H9 (cell line): ENCODE data around the gene RPL22. TPM values are rescaled to one million over a fixed set of nuclear protein-coding genes. Genes with fewer than 3 reads are reported as not detected.

Experiments
- DNase-seq: peaks from one replicate; pipeline ENCODE4 v3.0.0-alpha.2; 2017
- H2AFZ ChIP-seq: one replicate; pipeline ENCODE4 v1.6.1; 2013; ENCODE audit warnings: mild to moderate bottlenecking, low read length, control low read depth, moderate library complexity
- H2AK5ac ChIP-seq: 2 replicates; pipeline ENCODE4 v1.6.1; 2013; ENCODE audit warnings: low read length, control low read depth, mixed read lengths; ENCODE audit not compliant: insufficient read length
- H2BK120ac ChIP-seq: one replicate; pipeline ENCODE4 v1.6.1; 2013; ENCODE audit warnings: low read depth, mild to moderate bottlenecking, low read length, control low read depth, inconsistent platforms; ENCODE audit not compliant: poor library complexity, severe bottlenecking
- H2BK12ac ChIP-seq: 2 replicates; pipeline ENCODE4 v1.6.1; 2013; ENCODE audit warnings: low read length, control low read depth, mixed read lengths, low read depth; ENCODE audit not compliant: insufficient read length
- H2BK15ac ChIP-seq: 2 replicates; pipeline ENCODE4 v1.6.1; 2013; ENCODE audit warnings: low read depth, low read length, control low read depth
- H2BK20ac ChIP-seq: one replicate; pipeline ENCODE4 v1.6.1; 2013; ENCODE audit warnings: low read depth, mild to moderate bottlenecking, low read length, control low read depth, inconsistent platforms; ENCODE audit not compliant: poor library complexity, severe bottlenecking
- H2BK5ac ChIP-seq: 2 replicates; pipeline ENCODE4 v1.6.1; 2013; ENCODE audit warnings: low read length, control low read depth, mixed read lengths; ENCODE audit not compliant: insufficient read length
- H3K14ac ChIP-seq: 2 replicates; pipeline ENCODE4 v1.6.1; 2013; ENCODE audit warnings: low read length, control low read depth; ENCODE audit not compliant: insufficient read depth
- H3K18ac ChIP-seq: 2 replicates; pipeline ENCODE4 v1.6.1; 2013; ENCODE audit warnings: low read depth, mild to moderate bottlenecking, mixed read lengths, low read length, control low read depth; ENCODE audit not compliant: insufficient read length
- H3K23ac ChIP-seq: 2 replicates; pipeline ENCODE4 v1.6.1; 2013; ENCODE audit warnings: low read length, control low read depth, mixed read lengths, low read depth; ENCODE audit not compliant: insufficient read length
- H3K23me2 ChIP-seq: 2 replicates; pipeline ENCODE4 v1.6.1; 2013; ENCODE audit warnings: low read depth, mild to moderate bottlenecking, mixed read lengths, low read length, control low read depth; ENCODE audit not compliant: insufficient read length, poor library complexity, severe bottlenecking
- H3K27ac ChIP-seq: 2 replicates; pipeline ENCODE4 v1.5.1; 2013; ENCODE audit warnings: low read length, control low read depth, mixed read lengths, low read depth; ENCODE audit not compliant: insufficient read length
- H3K27me3 ChIP-seq: 2 replicates; pipeline ENCODE4 v1.6.1; 2013; ENCODE audit warnings: low read length, control low read depth, inconsistent platforms; ENCODE audit not compliant: insufficient read depth
- H3K4ac ChIP-seq: 2 replicates; pipeline ENCODE4 v1.6.1; 2013; ENCODE audit warnings: low read depth, mild to moderate bottlenecking, control low read depth, inconsistent platforms, low read length, moderate library complexity
- H3K4me1 ChIP-seq: 2 replicates; pipeline ENCODE4 v1.6.1; 2013; ENCODE audit warnings: low read length, control low read depth, inconsistent platforms; ENCODE audit not compliant: insufficient read depth
- H3K4me2 ChIP-seq: 2 replicates; pipeline ENCODE4 v1.6.1; 2013; ENCODE audit warnings: low read length, control low read depth, mixed read lengths; ENCODE audit not compliant: insufficient read length, insufficient read depth
- H3K56ac ChIP-seq: 2 replicates; pipeline ENCODE4 v1.6.1; 2013; ENCODE audit warnings: low read depth, mild to moderate bottlenecking, mixed read lengths, low read length, control low read depth; ENCODE audit not compliant: insufficient read length
- H3K79me1 ChIP-seq: 2 replicates; pipeline ENCODE4 v1.6.1; 2013; ENCODE audit warnings: low read depth, mild to moderate bottlenecking, moderate library complexity, low read length, control low read depth, inconsistent platforms; ENCODE audit not compliant: insufficient read depth, poor library complexity, severe bottlenecking
- H3K79me2 ChIP-seq: 2 replicates; pipeline ENCODE4 v1.6.1; 2013; ENCODE audit warnings: low read length, control low read depth, inconsistent platforms; ENCODE audit not compliant: insufficient read depth
- H3K9ac ChIP-seq: 2 replicates; pipeline ENCODE4 v1.6.1; 2013; ENCODE audit warnings: low read length, control low read depth, mixed read lengths; ENCODE audit not compliant: insufficient read length; ENCODE audit errors: extremely low read depth
- H3K9me3 ChIP-seq: one replicate; pipeline ENCODE4 v1.6.1; 2013; ENCODE audit warnings: low read depth, low read length, inconsistent platforms; ENCODE audit not compliant: control insufficient read depth
- H3T11ph ChIP-seq: one replicate; pipeline ENCODE4 v1.6.1; 2013; ENCODE audit warnings: mild to moderate bottlenecking, low read length, control low read depth, inconsistent platforms
- H4K20me1 ChIP-seq: one replicate; pipeline ENCODE4 v1.6.1; 2013; ENCODE audit not compliant: control insufficient read depth, insufficient read length, insufficient read depth
- H4K5ac ChIP-seq: 2 replicates; pipeline ENCODE4 v1.6.1; 2013; ENCODE audit warnings: low read depth, mild to moderate bottlenecking, mixed read lengths, low read length, control low read depth; ENCODE audit not compliant: insufficient read length
- H4K8ac ChIP-seq: replicated peaks from 2 replicates; pipeline ENCODE4 v1.6.1; 2013; ENCODE audit warnings: low read length, control low read depth, mixed read lengths, low read depth; ENCODE audit not compliant: insufficient read length
- H4K91ac ChIP-seq: 2 replicates; pipeline ENCODE4 v1.6.1; 2013; ENCODE audit warnings: low read depth, mild to moderate bottlenecking, moderate library complexity, mixed read lengths, low read length, control low read depth; ENCODE audit not compliant: insufficient read length
- H3K27ac Mint-ChIP-seq, 3 experiments: 2 replicates in 2 of 3; 3 replicates in 1 of 3; pipeline ENCODE4 v1.8.0; 2020 to 2021; ENCODE audit warnings: mixed read lengths in 3 of 3, mild to moderate bottlenecking in 1 of 3, moderate library complexity in 1 of 3
- H3K27me3 Mint-ChIP-seq: 2 replicates; pipeline ENCODE4 v1.8.0; 2021; ENCODE audit warnings: low read depth, mild to moderate bottlenecking, moderate library complexity, mixed read lengths
- H3K36me3 Mint-ChIP-seq, 3 experiments: 2 replicates in 2 of 3; 3 replicates in 1 of 3; pipeline ENCODE4 v1.8.0; 2020 to 2021; ENCODE audit warnings: low read depth in 3 of 3, mixed read lengths in 3 of 3; ENCODE audit not compliant: insufficient read depth in 1 of 3
- H3K4me1 Mint-ChIP-seq, 2 experiments: 2 replicates each; pipeline ENCODE4 v1.8.0; 2020; ENCODE audit warnings: mixed read lengths in 2 of 2
- H3K4me3 Mint-ChIP-seq, 2 experiments: 2 replicates in 1 of 2; 3 replicates in 1 of 2; pipeline ENCODE4 v1.8.0; 2020 to 2021; ENCODE audit warnings: mild to moderate bottlenecking in 2 of 2, mixed read lengths in 2 of 2, moderate library complexity in 1 of 2
- H3K9me3 Mint-ChIP-seq, 2 experiments: 2 replicates in 1 of 2; 3 replicates in 1 of 2; pipeline ENCODE4 v1.8.0; 2020; ENCODE audit warnings: mild to moderate bottlenecking in 2 of 2, mixed read lengths in 2 of 2, moderate library complexity in 1 of 2
- CTCF ChIP-seq: fragments of 200-600 bp; sonication (generic); conservative IDR thresholded peaks from 3 replicates; pipeline ENCODE4 v1.8.0; 2021; ENCODE audit warnings: antibody characterized with exemption, mild to moderate bottlenecking
- WGBS: extraction: QIAGEN DNeasy Blood & Tissue Kit; methylation state at CpG from one replicate; pipeline ENCODE4 v1.1.7; 2013; ENCODE audit warnings: missing lambda C conversion rate, low lambda C conversion rate, mixed read lengths; ENCODE audit not compliant: insufficient read length; ENCODE audit errors: extremely low coverage; 5-methylcytosine and 5-hydroxymethylcytosine counted together
- total RNA-seq: library from RNA; stranded (reverse); gene quantifications from 2 replicates; pipeline ENCODE4 v1.2.1, GENCODE V29; 2021

The RPL22 gene
- total RNA-seq, 1 experiment from 2014 or later: 582 TPM

DNA sequence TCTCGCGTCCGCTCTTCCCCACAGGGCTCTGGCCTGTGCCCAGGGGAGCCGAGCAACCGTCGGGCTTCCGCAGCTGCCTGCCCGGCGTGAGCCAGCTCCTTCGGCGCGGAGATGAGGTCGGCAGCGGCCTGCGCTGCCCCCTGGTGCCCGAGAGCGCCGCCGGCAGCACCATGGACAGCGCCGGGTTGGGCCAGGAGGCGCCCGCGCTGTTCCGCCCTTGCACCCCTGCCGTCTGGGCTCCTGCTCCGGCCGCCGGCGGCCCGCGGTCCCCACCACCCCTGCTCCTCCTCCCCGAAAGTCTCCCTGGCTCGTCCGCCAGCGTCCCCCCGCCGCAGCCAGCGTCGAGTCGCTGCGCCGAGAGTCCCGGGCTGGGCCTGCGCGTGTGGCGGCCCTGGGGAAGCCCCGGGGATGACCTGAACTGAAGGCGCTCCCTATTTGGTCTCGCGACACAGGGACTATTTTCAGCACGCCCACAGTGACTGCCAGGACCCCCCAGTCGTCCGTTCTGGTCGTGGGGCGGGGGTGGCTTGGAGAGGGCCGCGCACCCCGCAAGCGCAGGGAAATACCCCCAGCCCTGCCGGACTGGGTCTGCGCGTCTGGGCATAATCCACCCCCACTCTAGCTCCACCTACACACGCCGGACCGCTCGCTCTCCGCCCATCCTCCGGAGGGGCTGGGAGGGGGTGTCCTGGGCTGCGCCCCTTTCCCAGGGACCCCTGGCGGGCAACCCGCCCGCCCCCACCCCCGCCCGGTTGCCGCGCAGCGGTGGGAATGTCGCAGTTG, 45.9 kb upstream of the RPL22 start:
- Histone ChIP-seq H3K4ac (no peak overlapping the region), H3K18ac (no peak overlapping the region), H3K79me2 (no peaks in the 10 kb centered on the region), H2BK12ac (no peak overlapping the region), H3K23me2 (peaks cover 28% of the 10 kb centered on the region), H4K5ac (no peak overlapping the region), H3K9me3 (no peaks in the 10 kb centered on the region), H2AFZ (no peak overlapping the region), H4K20me1 (no peaks in the 10 kb centered on the region), H4K91ac (no peak overlapping the region), H2BK120ac (no peak overlapping the region), H2BK15ac (no peak overlapping the region), H3K4me1 (peaks cover 2% of the 10 kb centered on the region; the same call in 1 of the 2 replicates), H3K9ac (no peak overlapping the region), H2AK5ac (no peak overlapping the region), H2BK5ac (no peak overlapping the region), H3K23ac (no peak overlapping the region), H3K79me1 (no peaks in the 10 kb centered on the region), H3K56ac (no peak overlapping the region), H3K27ac (no peak overlapping the region), H3K4me2 (peak overlapping the region; percentile 79), H3K27me3 (peaks cover 10% of the 10 kb centered on the region; the same call in 1 of the 2 replicates), H3K14ac (no peak overlapping the region), H3T11ph (no peak overlapping the region), H4K8ac (no peak overlapping the region), H2BK20ac (no peak overlapping the region)
- peak; percentile 89 for DNase-seq
- WGBS: no CpG with 5 or more reads among the region's 79 CpGs
- peak; percentile 76 for TF ChIP-seq CTCF
- H3K4me3 Mint-ChIP-seq: peak overlapping the region; percentile 83 to 89
- no peaks in the 10 kb centered on the region for H3K36me3 Mint-ChIP-seq
- H3K27ac Mint-ChIP-seq: no peak overlapping the region
- peaks cover 38% of the 10 kb centered on the region for H3K27me3 Mint-ChIP-seq
- no peaks in the 10 kb centered on the region for H3K9me3 Mint-ChIP-seq
- H3K4me1 Mint-ChIP-seq: peaks cover 39% of the 10 kb centered on the region in 2 experiments
